NB4 (cell line): ENCODE results near the gene ARHGAP15.

Source experiments
- CTCF ChIP-seq: IDR thresholded peaks from one replicate; pipeline ENCODE4 v1.5.1; 2012; ENCODE audit warnings: low read depth, low read length
- POLR2A ChIP-seq: IDR thresholded peaks from 2 replicates; pipeline ENCODE4 v1.6.1; 2011; ENCODE audit warnings: mild to moderate bottlenecking; ENCODE audit not compliant: insufficient read length; ENCODE audit errors: extremely low read depth

GRCh38 chr2:143604566-143604959 is 475.3 kb downstream of the ARHGAP15 start:
- no peak for TF ChIP-seq CTCF
- no peak for TF ChIP-seq POLR2A
